HG03095 (cell line): ENCODE results near the gene PCK2.

ENCODE experiments used
- ATAC-seq: cut with Tn5 transposase; IDR thresholded peaks from one replicate; pipeline ENCODE4 v1.9.1; 2021; ENCODE audit warnings: moderate library complexity; ENCODE audit not compliant: unreplicated experiment

Gene PCK2

DNA sequence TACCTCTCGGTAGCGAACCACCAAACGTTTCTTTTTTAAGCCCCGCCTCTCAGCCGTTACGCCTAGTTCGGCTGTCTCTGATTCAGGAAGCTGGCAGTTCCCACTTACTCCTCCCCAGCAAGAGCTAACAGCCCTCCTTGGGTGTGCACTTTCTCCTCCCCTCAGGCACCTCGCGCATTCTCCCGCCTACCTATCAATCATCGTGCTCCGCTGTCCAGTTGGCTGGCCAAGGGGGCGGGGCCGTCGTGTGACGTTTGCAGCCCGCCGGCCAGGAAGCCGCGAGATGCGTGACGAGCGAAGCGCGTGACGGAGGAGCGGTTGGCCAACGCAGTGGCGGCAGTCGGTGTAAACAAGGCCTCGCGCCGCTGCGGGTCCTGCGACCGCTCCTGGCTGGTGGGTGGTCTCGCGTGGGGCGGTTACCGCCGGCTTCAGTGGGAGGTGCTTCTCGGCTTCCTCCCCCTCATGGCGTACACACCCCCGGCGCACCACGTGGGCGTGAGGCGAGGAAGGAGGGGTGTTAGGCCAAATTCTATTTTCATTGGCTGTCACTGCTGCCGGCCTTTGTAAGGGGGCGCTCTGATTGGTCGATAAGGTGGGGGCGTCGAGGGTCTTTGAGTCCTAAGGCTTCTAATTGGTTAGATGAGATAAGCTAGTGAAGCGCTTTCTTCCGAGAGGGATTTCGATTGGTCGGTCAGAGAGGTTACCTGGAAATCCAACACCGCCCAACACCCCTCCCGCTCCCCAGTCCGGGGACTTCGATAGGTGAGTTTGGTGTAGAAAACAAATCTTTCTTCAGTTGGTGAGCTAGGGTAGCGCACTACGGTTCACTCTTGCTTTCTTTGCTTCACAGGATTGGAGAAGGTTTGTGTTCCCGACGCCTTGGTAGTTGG is 20.7 kb downstream of the PCK2 start, which contains the start of the genes DCAF11 and NRL:
Gene DCAF11 (plus strand): TSS at position 246 of the 890 bp plus-strand sequence. CDS start 818 bp downstream, outside the sequence.
Gene NRL (minus strand): TSS at position 418 of the 890 bp plus-strand sequence. CDS start 32,101 bp downstream, outside the sequence.
- peak; percentile 82 for ATAC-seq

DNA sequence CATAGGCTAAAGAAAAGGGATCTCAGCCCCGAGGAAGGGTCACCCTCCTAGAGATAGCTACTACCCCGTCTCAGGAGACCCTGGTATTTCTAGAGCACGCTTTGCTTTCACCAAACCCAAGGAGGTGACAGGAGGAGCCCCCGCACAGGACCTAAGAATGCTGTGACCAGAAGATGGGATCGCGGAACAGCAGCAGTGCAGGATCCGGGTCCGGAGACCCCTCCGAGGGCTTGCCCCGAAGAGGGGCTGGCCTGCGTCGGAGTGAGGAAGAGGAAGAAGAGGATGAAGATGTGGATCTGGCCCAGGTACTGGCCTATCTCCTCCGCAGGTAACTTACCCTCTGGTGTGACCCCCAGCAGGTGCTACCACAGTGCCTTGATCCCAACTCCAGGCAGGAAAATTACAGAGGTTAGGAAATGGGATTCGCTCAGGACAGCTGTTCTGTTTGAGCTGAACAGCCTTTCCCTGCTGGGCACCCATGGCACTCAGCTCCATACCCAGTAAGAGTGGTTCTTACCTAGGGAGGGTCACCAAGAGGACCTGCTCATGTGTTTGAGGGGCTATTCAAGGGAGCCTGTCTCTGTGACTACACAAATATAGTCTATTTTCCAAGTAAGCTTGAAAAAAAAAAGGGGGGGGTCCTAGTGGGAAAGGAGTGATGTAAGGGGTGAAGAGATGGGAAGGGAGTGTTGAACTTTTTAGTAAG is 21.5 kb downstream of the PCK2 start:
- no peak for ATAC-seq

DNA sequence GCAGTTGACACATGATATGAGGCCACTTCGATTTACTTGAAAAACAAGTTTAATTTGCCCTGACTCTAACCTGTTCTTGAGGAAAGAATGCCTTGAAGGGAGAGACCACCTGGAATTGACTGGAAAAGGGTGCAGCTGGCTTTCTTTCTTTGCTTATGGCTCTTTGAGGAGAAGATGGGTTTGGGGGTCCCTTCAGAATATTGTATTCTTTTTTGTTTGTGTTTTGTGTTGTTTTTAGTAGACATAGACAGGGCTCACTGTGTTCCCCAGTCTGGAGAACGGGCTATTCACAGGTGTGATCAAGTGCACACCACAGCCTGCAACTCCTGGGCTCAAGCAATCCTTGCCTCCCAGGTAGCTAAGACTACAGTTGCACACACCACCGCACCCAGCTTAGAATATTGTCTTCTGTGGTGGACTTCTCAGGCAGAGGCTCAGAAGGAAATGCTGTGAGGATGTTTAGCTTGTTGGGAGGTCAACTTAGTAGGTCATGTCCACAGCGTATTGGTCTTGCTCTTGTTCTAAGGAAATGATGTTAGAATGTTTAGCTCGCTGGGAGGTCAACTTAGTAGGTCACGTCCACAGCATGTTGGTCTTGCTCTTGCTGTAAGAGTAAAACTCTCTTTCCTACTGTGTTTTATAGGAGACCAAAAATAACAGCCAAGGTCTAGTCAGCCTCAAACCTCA is 22.2 kb downstream of the PCK2 start:
- ATAC-seq, result no peak

DNA sequence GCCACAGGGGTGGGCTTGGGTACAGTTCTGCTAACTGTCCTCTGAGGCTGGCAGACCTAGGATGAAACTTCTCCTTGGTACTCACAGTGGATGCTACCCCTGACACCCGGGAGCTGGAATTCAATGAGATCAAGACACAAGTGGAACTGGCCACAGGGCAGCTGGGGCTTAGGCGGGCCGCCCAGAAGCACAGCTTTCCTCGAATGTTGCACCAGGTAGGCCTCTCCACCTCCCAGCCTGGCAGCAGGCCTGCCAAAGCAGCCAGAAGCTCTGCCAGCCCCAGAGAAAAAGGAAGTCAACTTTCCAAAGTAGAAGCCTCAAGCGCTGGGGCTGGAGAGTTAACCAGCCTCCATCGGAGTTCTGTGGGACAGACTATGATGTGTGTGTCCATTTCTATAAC is 23.1 kb downstream of the PCK2 start:
- ATAC-seq, result no peak

DNA sequence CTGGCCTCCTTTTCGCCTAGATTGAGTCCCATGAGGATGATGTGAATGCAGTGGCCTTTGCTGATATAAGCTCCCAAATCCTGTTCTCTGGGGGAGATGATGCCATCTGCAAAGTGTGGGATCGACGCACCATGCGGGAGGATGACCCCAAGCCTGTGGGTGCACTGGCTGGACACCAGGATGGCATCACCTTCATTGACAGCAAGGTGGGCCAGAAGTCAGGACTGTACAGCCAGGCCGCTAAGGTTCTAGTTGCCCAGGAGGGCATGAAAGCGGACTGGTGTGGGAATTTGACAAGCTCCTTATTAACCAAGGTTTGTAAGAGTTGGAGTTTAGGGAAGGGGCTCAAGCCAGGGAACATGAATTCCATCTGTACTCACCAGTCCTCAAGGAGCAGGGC is 25.6 kb downstream of the PCK2 start:
- no peak for ATAC-seq

DNA sequence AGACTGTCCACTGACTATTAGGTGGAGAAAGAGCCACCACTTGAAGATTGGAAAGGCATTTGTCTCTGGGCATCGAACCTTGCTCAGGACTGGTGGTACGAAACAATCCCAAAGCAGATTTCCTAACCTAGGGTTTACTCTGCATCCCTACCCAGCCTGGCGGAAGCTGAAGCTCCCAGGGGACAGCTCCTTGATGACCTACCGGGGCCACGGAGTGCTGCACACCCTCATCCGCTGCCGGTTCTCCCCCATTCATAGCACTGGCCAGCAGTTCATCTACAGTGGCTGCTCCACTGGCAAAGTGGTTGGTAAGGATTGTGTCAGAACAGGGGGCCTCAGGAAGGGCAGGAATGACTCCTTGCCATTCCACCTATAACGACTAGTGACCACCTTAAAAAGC is 27.1 kb downstream of the PCK2 start:
- no peak for ATAC-seq

DNA sequence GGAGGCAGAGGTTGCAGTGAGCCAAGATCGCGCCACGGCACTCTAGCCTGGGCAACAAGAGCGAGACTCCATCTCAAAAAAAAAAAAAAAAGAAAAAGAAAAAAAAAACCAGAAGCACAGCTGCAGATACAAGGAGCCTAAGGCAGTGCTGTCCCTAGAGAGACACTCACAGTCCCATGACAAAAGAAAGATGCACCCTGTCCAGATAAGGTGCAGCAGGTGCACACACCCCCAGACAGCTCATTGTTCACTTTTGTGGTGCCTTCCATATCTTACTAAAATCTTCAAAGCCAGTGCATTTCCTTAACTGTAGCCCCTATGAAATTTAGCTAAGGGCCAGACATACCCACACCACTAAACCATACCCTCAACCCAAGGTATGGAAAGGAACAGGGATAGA is 28.3 kb downstream of the PCK2 start:
- ATAC-seq, result no peak

DNA sequence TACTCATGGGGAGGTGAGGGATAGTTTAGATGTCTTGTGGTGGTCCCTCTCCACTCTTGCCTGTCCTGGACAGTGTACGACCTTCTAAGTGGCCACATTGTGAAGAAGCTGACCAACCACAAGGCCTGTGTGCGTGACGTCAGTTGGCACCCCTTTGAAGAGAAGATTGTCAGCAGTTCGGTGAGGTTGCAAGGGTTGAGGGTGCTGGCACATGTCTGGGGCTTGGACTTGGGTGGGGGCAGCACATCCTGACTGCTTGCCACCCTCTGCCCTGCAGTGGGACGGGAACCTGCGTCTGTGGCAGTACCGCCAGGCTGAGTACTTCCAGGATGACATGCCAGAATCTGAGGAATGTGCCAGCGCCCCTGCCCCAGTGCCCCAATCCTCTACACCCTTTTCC is 28.8 kb downstream of the PCK2 start:
- no peak for ATAC-seq

DNA sequence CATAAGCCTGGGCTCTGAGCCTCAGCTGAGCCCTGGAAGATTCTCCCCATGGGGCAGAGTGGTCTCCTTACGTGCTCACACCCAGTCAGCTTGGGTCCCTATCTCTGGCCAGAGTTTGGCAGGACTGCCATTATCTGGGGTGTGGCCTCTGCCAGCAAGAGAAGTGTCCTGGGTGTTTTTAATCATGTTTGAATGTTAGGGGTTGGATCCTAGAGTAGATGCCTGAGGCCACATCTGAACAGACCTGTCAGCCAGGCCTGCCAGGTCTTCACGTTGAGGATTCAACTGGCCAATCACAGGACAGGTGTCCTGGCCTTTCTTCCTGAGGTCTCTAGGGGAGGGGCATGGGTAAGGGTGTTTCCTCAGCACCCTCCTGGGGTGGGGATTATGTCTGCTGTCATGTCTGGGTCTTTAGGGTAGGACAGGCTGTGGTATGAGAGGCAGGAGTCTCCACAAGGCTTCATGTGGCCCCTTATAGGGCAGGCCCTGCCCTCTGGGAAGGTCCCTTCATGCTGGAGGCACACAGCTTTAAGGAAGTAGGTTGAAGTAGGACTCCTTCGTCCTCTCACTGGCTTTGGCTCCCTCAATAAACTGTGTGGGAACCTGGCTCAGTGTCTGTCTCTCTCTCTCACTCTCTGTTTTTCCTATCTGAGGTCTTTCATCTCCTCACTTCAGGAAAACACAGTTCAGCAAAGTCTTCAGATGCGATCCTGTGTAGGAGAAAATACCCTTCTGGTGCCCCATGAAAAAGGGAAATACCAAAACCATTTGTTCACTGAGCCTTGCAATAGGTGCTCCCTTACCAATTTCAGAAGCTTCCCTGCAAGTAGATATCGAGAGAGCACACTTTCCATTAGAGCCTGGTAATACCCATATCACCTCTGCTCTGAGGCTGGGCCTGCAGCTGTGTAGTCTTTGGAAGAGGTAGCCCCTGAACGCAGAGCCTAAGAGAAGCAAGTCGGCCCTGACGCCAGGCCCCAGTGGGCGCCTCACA is 29.6 kb downstream of the PCK2 start:
- ATAC-seq, result peak; percentile 48

DNA sequence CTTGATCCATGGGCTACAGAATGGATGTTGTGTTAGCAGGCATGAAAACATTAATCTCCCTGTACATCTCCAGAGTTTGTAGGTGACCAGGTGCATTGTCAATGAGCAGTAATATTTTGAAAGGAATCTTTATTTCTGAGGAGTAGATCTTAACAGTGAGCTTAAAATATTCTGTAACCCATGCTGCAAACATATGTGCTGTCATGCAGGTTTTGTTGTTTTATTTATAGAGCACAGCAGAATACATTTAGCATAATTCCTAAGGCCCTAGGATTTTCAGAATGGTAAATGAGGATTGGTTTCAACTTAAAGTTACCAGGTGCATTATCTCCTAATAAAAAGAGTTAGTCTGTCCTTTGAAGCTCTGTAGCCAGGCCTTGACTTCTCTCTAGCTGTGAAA is 32.8 kb downstream of the PCK2 start:
- no peak for ATAC-seq

DNA sequence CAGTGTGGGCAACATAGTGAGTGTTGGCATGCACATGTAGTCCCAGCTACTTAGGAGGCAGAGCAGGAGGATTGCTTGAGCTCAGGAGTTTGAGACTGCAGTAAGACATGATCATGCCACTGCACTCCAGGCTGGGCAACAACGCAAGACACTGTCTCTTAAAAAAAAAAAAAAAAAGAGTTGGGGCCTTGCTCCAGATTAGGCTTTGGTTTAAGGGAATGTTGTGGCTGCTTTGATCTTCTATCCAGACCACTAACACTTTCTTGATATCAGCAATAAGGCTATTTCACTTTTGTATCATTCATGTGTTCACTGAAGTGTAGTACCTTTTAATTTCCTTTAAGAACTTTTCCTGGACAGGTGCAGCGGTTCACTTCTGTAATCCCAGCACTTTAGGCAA is 33.6 kb downstream of the PCK2 start:
- no peak for ATAC-seq

DNA sequence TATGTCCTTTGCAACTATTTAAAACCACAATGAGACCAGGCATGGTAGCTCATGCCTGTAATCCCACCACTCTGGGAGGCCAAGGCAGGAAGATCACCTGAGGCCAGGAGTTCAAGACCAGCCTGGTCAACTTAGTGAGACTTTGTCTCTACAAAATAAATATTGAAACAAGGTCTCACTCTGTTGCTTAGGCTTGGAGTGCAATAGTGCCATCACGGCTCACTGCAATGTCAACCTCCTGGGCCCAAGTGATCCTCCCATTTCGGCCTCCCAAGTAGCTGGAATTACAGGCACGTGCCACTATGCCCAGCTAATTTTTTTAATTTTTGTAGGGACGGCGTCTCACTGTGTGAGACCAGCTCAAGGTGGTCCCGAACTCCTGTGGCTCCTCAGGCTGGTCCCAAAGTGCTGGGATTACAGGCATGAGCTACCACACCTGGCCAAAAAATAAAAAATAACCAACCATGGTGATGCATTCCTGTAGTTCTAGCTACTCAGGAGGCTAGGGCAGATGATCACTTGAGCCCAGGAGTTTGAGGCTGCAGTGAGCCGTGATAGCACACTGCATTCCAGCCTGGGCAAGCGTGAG is 35.4 kb downstream of the PCK2 start:
- no peak for ATAC-seq

DNA sequence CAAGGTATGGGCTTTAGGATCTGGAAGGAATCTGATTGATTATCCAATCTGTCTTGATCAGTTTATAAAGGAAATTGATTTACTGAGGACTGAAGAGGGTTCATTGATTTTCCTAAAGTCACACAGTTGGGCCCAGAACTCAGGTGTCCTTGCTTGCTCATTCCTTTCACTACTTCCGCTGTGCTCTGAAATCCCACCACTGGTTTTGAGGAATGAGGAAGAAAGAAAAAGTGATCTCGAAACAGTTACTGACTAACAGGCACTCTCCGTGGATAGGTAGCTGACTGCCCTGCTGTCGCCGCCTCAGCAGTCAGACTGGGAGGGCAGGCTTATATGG is 36.2 kb downstream of the PCK2 start, which contains the start of gene FITM1:
Gene FITM1 (plus strand): TSS at position 280 of the 337 bp plus-strand sequence. CDS start 905 bp downstream, outside the sequence.
- ATAC-seq, result no peak

DNA sequence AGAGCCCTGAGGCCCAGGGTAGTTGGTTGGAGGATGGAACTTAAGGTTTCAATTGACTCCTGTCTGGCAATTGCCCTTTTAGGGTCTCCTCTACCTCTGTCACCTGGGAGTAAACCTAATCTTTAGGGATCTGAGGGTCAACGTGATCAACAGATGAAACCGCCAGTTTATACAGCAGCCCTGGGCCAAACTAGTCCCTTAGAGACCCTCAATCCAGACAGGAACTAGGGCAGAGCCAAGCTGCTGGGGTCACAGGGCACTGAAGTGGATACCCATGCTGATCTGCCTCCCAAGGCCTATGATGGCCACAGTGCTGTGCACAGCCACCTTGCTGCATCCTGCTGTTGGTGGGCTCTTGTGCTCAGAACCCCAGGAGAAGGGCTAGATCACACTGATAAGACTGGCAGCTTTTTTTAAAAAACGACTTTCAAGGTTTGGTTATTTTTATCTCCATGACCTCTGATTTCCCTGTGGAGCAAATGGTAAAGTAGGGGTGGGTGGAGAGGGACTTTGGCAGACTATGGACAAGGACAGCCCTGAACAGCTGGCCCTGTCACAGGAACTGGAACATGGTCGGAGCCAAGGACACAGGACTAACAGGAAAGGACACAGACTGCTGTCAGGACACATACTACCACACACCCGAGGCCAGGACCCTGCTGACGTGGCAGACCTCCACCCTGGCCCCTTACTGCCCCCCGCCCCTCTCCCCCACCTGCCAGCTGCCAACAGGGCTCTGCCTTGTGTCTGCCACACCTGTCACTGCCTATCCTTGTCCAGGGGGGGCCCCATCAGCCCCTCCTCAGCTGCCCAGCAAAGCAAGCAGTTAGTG is 36.8 kb downstream of the PCK2 start:
- no peak for ATAC-seq

DNA sequence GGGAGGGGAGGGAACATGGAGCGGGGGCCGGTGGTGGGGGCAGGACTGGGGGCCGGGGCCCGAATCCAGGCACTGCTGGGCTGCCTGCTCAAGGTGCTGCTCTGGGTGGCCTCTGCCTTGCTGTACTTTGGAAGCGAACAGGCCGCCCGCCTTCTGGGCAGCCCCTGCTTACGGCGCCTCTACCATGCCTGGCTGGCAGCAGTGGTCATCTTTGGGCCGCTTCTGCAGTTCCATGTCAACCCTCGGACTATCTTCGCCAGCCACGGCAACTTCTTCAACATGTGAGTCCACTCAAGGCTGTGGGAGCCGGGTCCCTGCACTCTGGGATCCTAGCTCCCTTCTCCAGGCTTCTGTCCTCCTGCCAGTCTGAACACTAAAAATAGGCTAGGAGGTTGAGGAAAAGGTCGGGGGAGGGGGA is 37.4 kb downstream of the PCK2 start:
- no peak for ATAC-seq

DNA sequence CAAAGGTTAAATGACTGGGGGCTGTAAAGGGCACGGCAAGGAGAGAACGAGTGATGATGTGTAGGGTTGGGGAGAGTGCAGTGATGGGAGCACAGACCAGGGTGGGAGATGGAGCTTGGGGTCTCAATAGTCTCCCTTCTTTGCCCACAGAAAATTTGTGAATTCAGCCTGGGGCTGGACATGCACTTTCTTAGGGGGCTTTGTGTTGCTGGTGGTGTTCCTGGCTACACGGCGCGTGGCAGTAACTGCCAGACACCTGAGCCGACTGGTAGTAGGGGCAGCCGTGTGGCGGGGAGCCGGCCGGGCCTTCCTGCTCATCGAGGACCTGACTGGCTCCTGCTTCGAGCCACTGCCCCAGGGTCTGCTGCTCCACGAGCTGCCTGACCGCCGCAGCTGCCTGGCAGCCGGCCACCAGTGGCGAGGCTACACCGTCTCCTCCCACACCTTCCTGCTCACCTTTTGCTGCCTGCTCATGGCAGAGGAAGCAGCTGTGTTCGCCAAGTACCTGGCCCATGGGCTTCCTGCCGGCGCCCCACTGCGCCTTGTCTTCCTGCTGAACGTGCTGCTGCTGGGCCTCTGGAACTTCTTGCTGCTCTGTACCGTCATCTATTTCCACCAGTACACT is 38.1 kb downstream of the PCK2 start:
- ATAC-seq, result no peak

DNA sequence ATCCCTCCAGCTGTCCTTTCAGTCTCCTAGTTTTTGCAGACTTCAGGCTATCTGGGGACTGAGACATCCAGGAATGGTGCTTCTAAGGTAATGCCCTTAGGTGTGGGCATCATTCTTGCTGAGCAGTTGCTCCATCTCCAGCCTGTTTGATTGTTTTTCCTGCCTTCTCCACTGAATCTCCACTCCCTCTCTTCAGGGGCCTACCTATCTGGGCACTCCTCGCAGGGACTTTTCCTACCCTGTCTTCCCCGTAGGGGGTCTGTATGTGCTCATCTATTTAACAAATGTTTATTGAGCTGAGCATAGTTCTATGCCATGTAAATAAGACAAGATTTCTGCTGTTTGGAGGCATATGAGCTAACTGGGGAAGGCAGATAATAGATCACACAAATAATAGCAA is 38.9 kb downstream of the PCK2 start:
- ATAC-seq, result no peak

DNA sequence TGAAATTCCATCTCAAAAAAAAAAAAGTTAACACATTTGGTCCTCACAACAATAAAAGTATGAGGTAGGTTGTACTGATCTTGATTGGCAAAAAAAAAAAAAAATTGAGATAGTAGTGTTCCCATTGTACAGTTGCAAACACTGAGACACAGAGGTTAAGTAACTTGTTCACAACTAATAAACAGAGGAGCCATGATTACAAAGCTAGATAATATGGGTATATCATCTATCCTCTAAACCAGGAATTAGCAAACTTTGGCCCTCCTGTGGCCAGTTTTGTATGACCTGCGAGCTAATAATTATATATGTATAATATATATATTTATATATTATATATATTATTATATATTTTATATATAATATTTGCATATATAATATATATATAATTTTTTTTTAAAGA is 39.6 kb downstream of the PCK2 start:
- ATAC-seq, result no peak

DNA sequence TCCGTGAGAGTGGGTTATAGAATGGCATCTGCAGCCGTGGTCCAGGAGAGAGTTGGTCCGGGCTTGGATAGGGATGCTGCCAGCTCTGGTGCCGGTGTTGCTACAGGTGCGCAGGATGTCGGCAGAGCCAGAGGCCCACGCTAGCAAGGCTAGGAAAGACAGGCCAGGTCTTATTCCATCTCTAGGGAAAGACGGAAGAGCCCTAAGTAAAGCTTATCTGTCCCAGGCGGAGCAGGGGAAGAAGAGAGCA is 41.4 kb downstream of the PCK2 start:
- ATAC-seq, result no peak
